AG04450 (cell line): ENCODE data around the gene MYH13. TPM values are rescaled to one million over a fixed set of nuclear protein-coding genes. Genes with fewer than 3 reads are reported as not detected.

Source experiments
- CTCF ChIA-PET: fragments of 300-600, 350-600 bp; formaldehyde crosslinking; extraction: SDS; loops from one replicate; lab custom pipeline; 2022; ENCODE audit warnings: antibody characterized with exemption, inconsistent platforms; lab: Charles Lee
- POLR2A ChIA-PET: fragments of 350-600 bp; formaldehyde crosslinking; extraction: SDS; loops from one replicate; lab custom pipeline; 2021; ENCODE audit warnings: antibody characterized with exemption, inconsistent platforms; lab: Yijun Ruan, JAX
- DNase-seq: peaks from one replicate; pipeline ENCODE4 v3.0.0-alpha.2; 2011; ENCODE audit warnings: low read depth, low spot score
- H3K27ac ChIP-seq: one replicate; pipeline ENCODE4 v1.5.1; 2012; ENCODE audit warnings: low read depth, low read length, control low read depth
- H3K27me3 ChIP-seq: one replicate; pipeline ENCODE4 v1.6.0; 2012; ENCODE audit warnings: low read length; ENCODE audit not compliant: control insufficient read depth, insufficient read depth
- H3K4me3 ChIP-seq: 2 replicates; pipeline ENCODE4 v1.5.1; 2011; ENCODE audit warnings: mild to moderate bottlenecking, low read depth, low read length, control low read depth
- H3K9me3 ChIP-seq: 2 replicates; pipeline ENCODE4 v1.5.1; 2012; ENCODE audit warnings: low read length; ENCODE audit not compliant: control insufficient read depth, insufficient read depth
- CTCF ChIP-seq: IDR thresholded peaks from 2 replicates; pipeline ENCODE4 v1.5.1; 2011; ENCODE audit warnings: low read depth, low read length, control low read depth, inconsistent platforms
- polyA plus RNA-seq: library from polyadenylated mRNA; depleted of rRNA; stranded (reverse); fragments of >200 nt; gene quantifications from 2 replicates; pipeline ENCODE4 v1.2.3, GENCODE V29; 2011

MYH13 gene
- polyA plus RNA-seq, 1 experiment, result not detected

- no peak for TF ChIP-seq CTCF
- H3K9me3 ChIP-seq, result peaks cover 3% of the 10 kb centered on the region; the same call in 1 of the 2 replicates
- POLR2A ChIA-PET, result no interaction called here
- H3K27me3 ChIP-seq, result no peaks in the 10 kb centered on the region
- CTCF ChIA-PET, result no interaction called here
- no peak overlapping the region for H3K4me3 ChIP-seq
- no peak for DNase-seq
- H3K27ac ChIP-seq, result no peak overlapping the region
Observed at GRCh38 chr17:10286324-10286723, 86.5 kb downstream of the MYH13 start.

GRCh38 chr17:10285896-10286295, 86.9 kb downstream of the MYH13 start:
- peaks cover 3% of the 10 kb centered on the region; the same call in 1 of the 2 replicates for H3K9me3 ChIP-seq
- H3K27ac ChIP-seq, result no peak overlapping the region
- TF ChIP-seq CTCF, result no peak
- H3K4me3 ChIP-seq, result no peak overlapping the region
- ChIA-PET POLR2A (no interaction called here), CTCF (no interaction called here)
- DNase-seq, result no peak
- H3K27me3 ChIP-seq, result no peaks in the 10 kb centered on the region

- Histone ChIP-seq H3K27ac (no peak overlapping the region), H3K4me3 (no peak overlapping the region), H3K9me3 (peaks cover 12% of the 10 kb centered on the region), H3K27me3 (no peaks in the 10 kb centered on the region)
- CTCF ChIA-PET, result no interaction called here
- no peak for DNase-seq
- POLR2A ChIA-PET, result no interaction called here
- TF ChIP-seq CTCF, result no peak
Observed at GRCh38 chr17:10280068-10280467, 92.7 kb downstream of the MYH13 start.

- no peak overlapping the region for H3K4me3 ChIP-seq
- CTCF ChIA-PET, result interaction anchor here (0.7 kb wide), 1 partner anchor 210 kb away, joined by 4 read pairs; no protein-coding TSS in a partner anchor
- H3K9me3 ChIP-seq, result peaks cover 16% of the 10 kb centered on the region
- no peak for DNase-seq
- no peak for TF ChIP-seq CTCF
- H3K27me3 ChIP-seq, result no peaks in the 10 kb centered on the region
- POLR2A ChIA-PET, result no interaction called here
- H3K27ac ChIP-seq, result no peak overlapping the region
Observed at GRCh38 chr17:10278218-10278617, 94.6 kb downstream of the MYH13 start.

- CTCF ChIA-PET, result no interaction called here
- no peak for DNase-seq
- no peaks in the 10 kb centered on the region for H3K27me3 ChIP-seq
Observed at GRCh38 chr17:10276436-10276835, 96.4 kb downstream of the MYH13 start.

More at GRCh38 chr17:10276436-10276835, 96.4 kb downstream of the MYH13 start:
- POLR2A ChIA-PET, result no interaction called here
- peaks cover 28% of the 10 kb centered on the region for H3K9me3 ChIP-seq
- TF ChIP-seq CTCF, result no peak
- H3K27ac ChIP-seq, result no peak overlapping the region
- H3K4me3 ChIP-seq, result no peak overlapping the region
